NCI-H2196 treated with DMSO at 0.1 percent for 48 hours (cell line): Measurements from ENCODE around the gene SRP54.
"Not testable (repeated sequence)": the region's sequence is repeated elsewhere in the genome, so short reads cannot be mapped to it uniquely, and the experiment has no call there.

Experiments used
- DNase-seq: peaks from one replicate; lab custom pipeline; 2025; ENCODE audit not compliant: unreplicated experiment; lab: John Stamatoyannopoulos, UW

Gene SRP54

GRCh38 chr14:34983148-34983760, 462 bp downstream of the SRP54 start:
- no peak for DNase-seq

GRCh38 chr14:34983786-34984185, 994 bp downstream of the SRP54 start:
- DNase-seq, result no peak

- no peak for DNase-seq
Measured at GRCh38 chr14:34985740-34986139, 2.9 kb downstream of the SRP54 start.

- no peak for DNase-seq
Measured at GRCh38 chr14:34987180-34987579, 4.4 kb downstream of the SRP54 start.

GRCh38 chr14:34989762-34990161, 7.0 kb downstream of the SRP54 start:
- no peak for DNase-seq

- no peak for DNase-seq
Measured at GRCh38 chr14:34993426-34993825, 10.6 kb downstream of the SRP54 start.

- no peak for DNase-seq
Measured at GRCh38 chr14:34994668-34995067, 11.9 kb downstream of the SRP54 start.

GRCh38 chr14:34997762-34998161, 15.0 kb downstream of the SRP54 start:
- no peak for DNase-seq

GRCh38 chr14:34999500-34999899, 16.7 kb downstream of the SRP54 start:
- DNase-seq, result no peak

GRCh38 chr14:35001621-35002020, 18.8 kb downstream of the SRP54 start:
- no peak for DNase-seq

- no peak for DNase-seq
Measured at GRCh38 chr14:35004839-35005238, 22.0 kb downstream of the SRP54 start.

- no peak for DNase-seq
Measured at GRCh38 chr14:35016568-35016967, 33.8 kb downstream of the SRP54 start.

- DNase-seq, result no peak
Measured at GRCh38 chr14:35020713-35021112, 37.9 kb downstream of the SRP54 start.

GRCh38 chr14:35028435-35028834, 45.6 kb downstream of the SRP54 start:
- DNase-seq, result no peak

GRCh38 chr14:35032562-35032961, 49.8 kb downstream of the SRP54 start:
- DNase-seq, result no peak

- no peak for DNase-seq
Measured at GRCh38 chr14:35034440-35034833, 51.6 kb downstream of the SRP54 start.

- not testable (repeated sequence) for DNase-seq
Measured at GRCh38 chr14:35034944-35035554, 52.3 kb downstream of the SRP54 start.

GRCh38 chr14:35038312-35038711, 55.5 kb downstream of the SRP54 start:
- not testable (repeated sequence) for DNase-seq

GRCh38 chr14:35042632-35043031, 59.8 kb downstream of the SRP54 start:
- no peak for DNase-seq

GRCh38 chr14:35043046-35043445, 60.3 kb downstream of the SRP54 start:
- DNase-seq, result no peak

- no peak for DNase-seq
Measured at GRCh38 chr14:35044939-35045797, 62.4 kb downstream of the SRP54 start.

- no peak for DNase-seq
Measured at GRCh38 chr14:35045798-35046047, 62.9 kb downstream of the SRP54 start.
